Measurements from ENCODE around the gene YWHAH. TPM values are rescaled to one million over a fixed set of nuclear protein-coding genes. Genes with fewer than 3 reads are reported as not detected.
A peak's percentile ranks its signal among the peaks of the same experiment; 100 is the strongest.

The YWHAH gene
- polyA plus RNA-seq, 3 donors, result 59.5 to 136 (median 132) TPM

- Mint-ChIP-seq H3K36me3 (peaks cover 57 to 85% of the 10 kb centered on the region in 2 donors), H3K27ac (peak overlapping the region in 1 of 7 donors; percentile 3), H3K27me3 (ENCODE audit: low read depth in 3 of 3) (peaks cover 0 to 2% (median 0%) of the 10 kb centered on the region in 3 donors), H3K4me1 (peaks cover 2% of the 10 kb centered on the region), H3K9me3 (no peaks in the 10 kb centered on the region), H3K4me3 (no peak overlapping the region)
- 99% methylated on average over 8 of the region's 10 CpGs for WGBS (ENCODE audit: insufficient coverage)
- no peak overlapping the region for H3K4me2 ChIP-seq (replicated peaks; ENCODE audit: extremely low read depth, low read length, poor library complexity, severe bottlenecking)
- no peaks in the 10 kb centered on the region for H3K4me1 ChIP-seq (ENCODE audit: control insufficient read depth in 1 of 2, insufficient read depth in 2 of 2, low read length in 2 of 2)
- H3K27me3 ChIP-seq (ENCODE audit: control insufficient read depth in 2 of 2, insufficient read depth in 2 of 2, low read length in 2 of 2), result no peaks in the 10 kb centered on the region
- H2AFZ ChIP-seq (ENCODE audit: insufficient read depth, low read depth, low read length, poor library complexity, severe bottlenecking), result no peak overlapping the region
- H3K27ac ChIP-seq (ENCODE audit: low read depth in 1 of 2, low read length in 2 of 2), result no peak overlapping the region
- H3K9ac ChIP-seq (ENCODE audit: insufficient read depth, low read length, poor library complexity, severe bottlenecking), result no peak overlapping the region
- H3K79me2 ChIP-seq (ENCODE audit: insufficient read depth, low read length), result no peaks in the 10 kb centered on the region
- no peak overlapping the region for H3K4me3 ChIP-seq (replicated peaks in 1 of 3; ENCODE audit: low read depth in 2 of 3, low read length in 3 of 3)
- TF ChIP-seq CTCF (IDR thresholded peaks at IDR 0.05), result no peak
- no peaks in the 10 kb centered on the region for H3K9me3 ChIP-seq (replicated peaks in 1 of 2; ENCODE audit: control insufficient read depth in 1 of 2, insufficient read depth in 1 of 2, low read length in 2 of 2)
- H3K36me3 ChIP-seq (replicated peaks in 1 of 2; ENCODE audit: control insufficient read depth in 1 of 2, insufficient read depth in 2 of 2, low read length in 2 of 2), result peaks cover 38 to 84% of the 10 kb centered on the region in 2 donors
- H4K20me1 ChIP-seq (ENCODE audit: insufficient read depth, low read length), result no peaks in the 10 kb centered on the region
- DNase-seq, result no peak
- intact Hi-C loops (cut with micrococcal nuclease), result no loop called here
Observed at GRCh38 chr22:31905356-31905755, 39.0 kb upstream of the YWHAH start.

GRCh38 chr22:31906086-31906485 lies 38.2 kb upstream of the YWHAH start:
- Mint-ChIP-seq H3K36me3 (peaks cover 60 to 87% of the 10 kb centered on the region in 2 donors), H3K27ac (no peak overlapping the region), H3K4me3 (no peak overlapping the region), H3K9me3 (no peaks in the 10 kb centered on the region), H3K4me1 (peaks cover 2% of the 10 kb centered on the region), H3K27me3 (ENCODE audit: low read depth in 3 of 3) (peaks cover 0 to 2% (median 0%) of the 10 kb centered on the region in 3 donors)
- no peak overlapping the region for H3K27ac ChIP-seq (ENCODE audit: low read depth in 1 of 2, low read length in 2 of 2)
- no peaks in the 10 kb centered on the region for H3K27me3 ChIP-seq (ENCODE audit: control insufficient read depth in 2 of 2, insufficient read depth in 2 of 2, low read length in 2 of 2)
- intact Hi-C loops (cut with micrococcal nuclease), result no loop called here
- WGBS (ENCODE audit: insufficient coverage), result 98% methylated on average over 16 of the region's 16 CpGs
- no peaks in the 10 kb centered on the region for H3K4me1 ChIP-seq (ENCODE audit: control insufficient read depth in 1 of 2, insufficient read depth in 2 of 2, low read length in 2 of 2)
- H3K4me2 ChIP-seq (replicated peaks; ENCODE audit: extremely low read depth, low read length, poor library complexity, severe bottlenecking), result no peak overlapping the region
- no peaks in the 10 kb centered on the region for H3K9me3 ChIP-seq (replicated peaks in 1 of 2; ENCODE audit: control insufficient read depth in 1 of 2, insufficient read depth in 1 of 2, low read length in 2 of 2)
- no peaks in the 10 kb centered on the region for H4K20me1 ChIP-seq (ENCODE audit: insufficient read depth, low read length)
- no peaks in the 10 kb centered on the region for H3K79me2 ChIP-seq (ENCODE audit: insufficient read depth, low read length)
- H3K36me3 ChIP-seq (replicated peaks in 1 of 2; ENCODE audit: control insufficient read depth in 1 of 2, insufficient read depth in 2 of 2, low read length in 2 of 2), result peaks cover 38 to 85% of the 10 kb centered on the region in 2 donors
- no peak for TF ChIP-seq CTCF (IDR thresholded peaks at IDR 0.05)
- no peak overlapping the region for H3K9ac ChIP-seq (ENCODE audit: insufficient read depth, low read length, poor library complexity, severe bottlenecking)
- DNase-seq, result no peak
- H2AFZ ChIP-seq (ENCODE audit: insufficient read depth, low read depth, low read length, poor library complexity, severe bottlenecking), result no peak overlapping the region
- H3K4me3 ChIP-seq (replicated peaks in 1 of 3; ENCODE audit: low read depth in 2 of 3, low read length in 3 of 3), result no peak overlapping the region

All from CD14-positive monocyte (primary cell).